NCI-H187 treated with DMSO at 0.1 percent for 48 hours (cell line): ENCODE measurements around the gene AQP9.
"Not testable (repeated sequence)": the region's sequence is repeated elsewhere in the genome, so short reads cannot be mapped to it uniquely, and the experiment has no call there.

Experiments used
- DNase-seq: peaks from one replicate; lab custom pipeline; 2025; lab: John Stamatoyannopoulos, UW

The AQP9 gene

GRCh38 chr15:58182460-58183163 is 44.4 kb downstream of the AQP9 start:
- DNase-seq: no peak

- DNase-seq: no peak
Measured at GRCh38 chr15:58185439-58185838, 47.3 kb downstream of the AQP9 start.

GRCh38 chr15:58189148-58189811 is 51.1 kb downstream of the AQP9 start:
- no peak for DNase-seq

GRCh38 chr15:58190419-58190818 is 52.2 kb downstream of the AQP9 start:
- no peak for DNase-seq

GRCh38 chr15:58193636-58194035 is 55.5 kb downstream of the AQP9 start:
- not testable (repeated sequence) for DNase-seq

- no peak for DNase-seq
Measured at GRCh38 chr15:58200739-58201138, 62.6 kb downstream of the AQP9 start.

- no peak for DNase-seq
Measured at GRCh38 chr15:58201516-58201915, 63.3 kb downstream of the AQP9 start.

- DNase-seq: no peak
Measured at GRCh38 chr15:58203537-58203936, 65.4 kb downstream of the AQP9 start.

GRCh38 chr15:58206151-58206550 is 68.0 kb downstream of the AQP9 start:
- DNase-seq: no peak

GRCh38 chr15:58208217-58208616 is 70.0 kb downstream of the AQP9 start:
- DNase-seq: not testable (repeated sequence)

- DNase-seq: not testable (repeated sequence)
Measured at GRCh38 chr15:58209007-58209481, 70.9 kb downstream of the AQP9 start.

- not testable (repeated sequence) for DNase-seq
Measured at GRCh38 chr15:58210031-58210430, 71.8 kb downstream of the AQP9 start.

GRCh38 chr15:58212909-58213526 is 74.8 kb downstream of the AQP9 start:
- DNase-seq: no peak

GRCh38 chr15:58213587-58214338 is 75.6 kb downstream of the AQP9 start:
- DNase-seq: no peak

GRCh38 chr15:58214591-58215340 is 76.6 kb downstream of the AQP9 start:
- DNase-seq: no peak

- no peak for DNase-seq
Measured at GRCh38 chr15:58217460-58217859, 79.3 kb downstream of the AQP9 start.

- no peak for DNase-seq
Measured at GRCh38 chr15:58221591-58222241, 83.5 kb downstream of the AQP9 start.

GRCh38 chr15:58222679-58223078 is 84.5 kb downstream of the AQP9 start:
- no peak for DNase-seq

- DNase-seq: no peak
Measured at GRCh38 chr15:58223432-58223831, 85.3 kb downstream of the AQP9 start.

- no peak for DNase-seq
Measured at GRCh38 chr15:58224068-58224467, 85.9 kb downstream of the AQP9 start.
